ENCODE results near the gene CMIP.
"Not testable (repeated sequence)": the region's sequence is repeated elsewhere in the genome, so short reads cannot be mapped to it uniquely, and the experiment has no call there.

CMIP gene

DNA sequence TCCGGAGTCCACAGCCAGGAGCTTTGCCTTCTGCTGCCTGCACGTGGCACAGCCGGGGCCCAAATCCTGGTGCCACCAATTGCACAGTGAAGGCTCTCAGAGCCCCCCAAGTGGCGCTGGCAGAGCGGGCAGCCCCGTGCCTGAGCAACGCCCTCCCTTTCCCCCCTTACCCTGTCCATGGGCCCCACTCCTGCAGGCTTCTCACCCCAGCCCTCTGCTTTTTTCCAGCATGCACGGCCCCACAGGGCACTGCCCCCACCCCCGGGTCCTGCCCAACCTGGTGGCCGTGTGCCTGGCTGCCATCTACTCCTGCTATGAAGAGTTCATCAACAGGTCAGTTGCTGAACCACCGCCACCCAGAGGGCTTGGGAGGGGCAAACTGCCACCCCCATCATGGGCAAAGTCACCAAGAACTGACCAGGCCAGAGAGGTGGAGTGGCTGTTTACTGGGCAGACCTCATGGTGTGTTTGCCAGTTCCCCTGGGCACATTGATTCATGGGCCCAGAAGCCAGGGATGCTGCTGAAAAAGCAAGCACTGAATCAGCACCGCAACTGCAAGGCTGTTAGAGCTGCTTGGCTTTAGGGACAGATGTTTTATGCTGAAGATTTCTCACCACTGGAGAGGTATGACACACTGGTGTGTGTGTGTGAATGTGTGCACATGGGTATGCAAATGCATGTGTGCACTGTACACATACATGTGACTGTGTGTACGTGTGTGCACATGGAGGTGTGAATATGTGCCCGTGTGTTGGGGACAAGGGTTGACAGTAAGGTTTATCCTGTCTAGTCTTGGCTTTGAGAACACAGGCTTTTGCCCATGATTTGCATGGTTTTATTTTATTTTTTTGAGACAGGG, 227.4 kb downstream of the CMIP start:
- no peak for DNase-seq

DNA sequence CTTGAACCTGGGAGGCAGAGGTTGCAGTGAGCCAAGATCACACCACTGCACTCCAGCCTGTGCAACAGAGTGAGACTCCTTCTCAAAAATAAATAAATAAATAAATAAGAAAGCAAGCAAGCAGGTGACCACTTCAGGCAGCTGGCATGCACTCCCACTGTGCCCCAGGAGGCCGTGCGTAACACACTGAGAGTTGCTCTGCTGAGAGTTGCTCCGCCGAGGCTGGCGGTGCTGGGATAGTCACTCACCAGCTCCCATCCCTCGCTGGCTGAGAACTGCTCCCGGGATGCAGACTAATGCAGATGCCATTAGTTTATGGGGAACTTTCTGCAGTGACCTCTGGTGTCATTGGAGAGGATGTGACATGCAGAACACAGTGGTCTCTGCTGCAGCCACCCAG, 228.8 kb downstream of the CMIP start:
- DNase-seq, result no peak

DNA sequence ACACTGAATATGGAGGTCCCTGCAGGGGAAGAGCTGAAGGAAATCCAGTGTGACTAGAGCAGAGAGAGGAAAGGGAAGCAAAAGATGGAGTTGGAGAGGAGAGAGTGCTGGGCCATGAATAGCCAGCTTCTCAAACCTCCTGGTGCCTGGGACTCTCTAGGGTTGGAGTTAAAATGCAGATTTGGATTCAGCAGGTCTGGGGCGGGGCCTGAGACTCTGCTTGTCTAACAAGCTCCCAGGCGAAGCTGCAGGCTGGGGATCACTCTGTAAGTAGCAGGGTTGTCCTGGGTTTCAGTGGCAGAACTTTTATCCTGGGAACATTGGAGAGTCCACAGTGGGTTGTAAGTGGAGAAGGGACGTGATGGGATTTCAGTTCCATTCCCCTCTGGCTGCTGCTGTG, 231.1 kb downstream of the CMIP start:
- DNase-seq, result no peak

DNA sequence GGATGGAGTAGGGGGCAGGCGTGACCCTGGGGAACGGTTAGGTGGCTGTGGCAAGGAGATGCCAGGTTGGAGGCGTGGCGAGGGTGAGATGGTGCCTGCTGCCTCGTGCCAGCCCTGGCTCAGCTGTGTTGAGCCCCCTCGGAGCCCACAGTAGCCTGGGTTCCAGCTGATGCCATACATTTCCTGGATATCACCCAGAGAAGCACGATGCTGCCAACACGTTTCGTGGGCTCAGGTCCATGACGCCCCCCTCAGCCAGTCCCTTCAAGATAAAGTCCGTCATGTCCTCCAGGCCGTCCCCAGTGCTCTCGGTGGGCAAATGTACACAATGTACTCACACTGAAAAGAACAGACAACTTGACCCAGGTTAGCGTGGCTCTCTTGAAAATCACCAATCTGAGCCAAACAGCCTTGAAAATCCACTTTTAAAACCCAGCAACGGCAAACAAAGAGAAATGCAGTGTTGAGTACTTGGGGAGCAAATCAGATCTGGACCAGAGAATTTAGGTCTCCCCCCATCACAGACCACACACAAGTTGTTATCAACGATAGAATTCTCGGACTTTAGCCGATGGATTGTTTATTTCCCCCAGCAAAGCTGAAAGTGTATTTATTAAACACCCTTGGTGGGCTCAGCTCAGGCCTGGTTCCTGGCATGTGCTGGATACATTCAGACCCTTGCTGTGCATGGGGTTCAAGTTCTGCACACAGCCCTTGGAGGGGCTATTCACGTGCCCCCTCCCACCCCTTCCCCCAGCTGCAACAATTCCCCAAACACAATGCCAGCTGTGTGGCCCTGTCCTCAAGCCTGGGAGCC, 231.7 kb downstream of the CMIP start:
- no peak for DNase-seq

DNA sequence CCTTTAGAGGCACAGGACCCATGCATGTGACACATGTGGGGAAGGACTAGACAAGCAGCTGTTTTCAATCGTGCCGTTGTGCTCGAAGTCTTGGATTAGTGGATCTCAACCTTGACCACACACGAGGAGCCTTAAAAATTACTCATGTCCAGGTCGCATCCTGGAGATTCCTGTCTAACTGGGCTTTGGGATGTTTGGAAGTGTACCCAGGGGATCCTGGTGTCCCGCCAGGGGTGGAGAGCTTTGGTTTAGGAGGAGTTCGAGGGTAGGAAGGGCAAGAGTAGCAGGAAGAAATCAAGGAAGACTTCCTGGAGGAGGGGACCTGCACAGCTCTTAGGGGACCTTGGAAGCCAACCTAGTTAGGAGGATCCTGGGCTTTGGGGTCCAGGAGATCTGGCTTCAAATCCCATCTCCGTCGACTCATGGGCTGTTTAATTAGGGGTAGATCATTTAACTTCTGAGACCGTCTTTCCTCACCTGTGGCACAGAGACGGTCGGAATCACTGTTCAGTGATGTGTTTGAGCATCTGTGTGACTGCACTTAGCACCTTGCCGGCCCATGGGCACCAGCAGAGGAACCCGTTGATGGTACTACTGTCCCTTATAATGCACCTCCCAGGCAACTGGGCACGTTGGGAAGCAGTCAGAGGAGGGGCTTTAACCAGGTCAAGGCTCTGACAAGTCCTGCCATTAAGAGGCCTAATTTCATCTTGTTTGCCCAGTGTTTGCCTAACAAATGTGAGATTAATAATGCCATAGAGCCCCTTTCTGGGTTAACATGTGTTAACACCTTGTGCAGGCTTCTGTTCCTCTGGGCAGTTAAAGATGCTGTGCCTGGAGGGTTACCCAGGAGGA, 232.5 kb downstream of the CMIP start:
- no peak for DNase-seq

DNA sequence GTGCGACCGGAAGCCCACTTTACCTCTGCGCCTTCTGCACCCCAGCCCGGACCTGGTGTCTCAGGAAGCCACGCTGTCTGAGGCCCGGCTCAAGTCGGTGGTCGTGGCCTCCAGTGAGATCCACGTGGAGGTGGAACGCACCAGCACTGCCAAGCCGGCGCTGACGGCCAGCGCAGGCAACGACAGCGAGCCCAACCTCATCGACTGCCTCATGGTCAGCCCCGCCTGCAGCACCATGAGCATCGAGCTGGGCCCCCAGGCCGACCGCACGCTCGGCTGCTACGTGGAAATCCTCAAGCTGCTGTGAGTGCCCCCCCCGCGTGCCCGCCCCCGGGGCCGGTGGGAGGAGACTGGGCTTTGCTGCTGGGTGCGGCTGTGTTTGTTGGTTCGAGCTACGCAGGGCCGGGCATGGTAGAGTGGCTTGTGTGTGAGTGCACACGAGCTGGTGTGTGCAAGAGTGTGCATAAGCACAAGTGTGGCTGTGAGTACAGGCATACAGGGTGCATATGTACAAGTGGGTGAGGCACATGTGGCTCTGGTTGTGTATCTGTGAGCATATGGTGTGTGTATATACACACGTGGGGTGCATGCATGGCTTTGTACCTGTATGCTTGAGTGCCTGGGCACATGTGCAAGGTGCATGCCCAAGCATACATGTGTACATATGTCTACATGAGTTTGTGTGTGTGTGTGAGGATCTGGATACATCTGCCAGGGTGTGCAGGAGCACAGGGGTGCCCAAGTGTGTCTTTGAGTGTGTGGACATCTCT, 233.9 kb downstream of the CMIP start:
- DNase-seq, result no peak

DNA sequence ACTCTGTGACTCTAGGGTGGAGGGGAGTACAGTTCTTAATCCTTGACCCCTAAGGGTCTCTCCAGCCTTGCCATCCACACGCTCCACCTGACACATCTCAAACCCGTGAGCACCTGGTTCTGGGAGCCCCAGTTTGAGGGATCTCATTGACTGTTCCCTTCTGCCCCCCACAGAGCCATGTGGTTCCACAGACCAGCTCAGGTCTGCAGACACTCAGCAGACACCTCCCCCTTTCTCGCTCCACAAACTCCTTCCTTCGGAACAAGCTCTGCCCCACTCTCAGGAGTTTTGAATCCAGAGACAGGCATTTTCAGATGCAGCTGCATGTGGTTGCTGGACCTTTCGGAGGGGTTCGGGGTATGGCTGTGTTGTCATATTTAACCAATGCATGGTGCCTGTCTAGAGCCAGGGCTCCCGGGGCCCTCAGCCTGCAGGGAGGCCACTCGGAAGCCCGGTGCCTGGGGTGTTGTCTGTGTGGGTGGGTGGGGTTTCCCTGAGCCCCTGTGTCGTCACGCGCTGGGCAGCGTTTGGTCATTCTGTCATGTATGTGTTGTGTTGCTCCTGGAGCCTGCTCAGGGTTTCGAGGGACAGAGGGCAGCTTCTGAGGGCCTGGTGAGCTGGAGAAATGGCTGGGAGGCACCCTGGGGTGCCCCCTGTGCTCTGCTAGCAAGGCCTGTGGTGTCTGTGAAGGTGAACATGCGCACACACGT, 235.3 kb downstream of the CMIP start:
- DNase-seq, result no peak

DNA sequence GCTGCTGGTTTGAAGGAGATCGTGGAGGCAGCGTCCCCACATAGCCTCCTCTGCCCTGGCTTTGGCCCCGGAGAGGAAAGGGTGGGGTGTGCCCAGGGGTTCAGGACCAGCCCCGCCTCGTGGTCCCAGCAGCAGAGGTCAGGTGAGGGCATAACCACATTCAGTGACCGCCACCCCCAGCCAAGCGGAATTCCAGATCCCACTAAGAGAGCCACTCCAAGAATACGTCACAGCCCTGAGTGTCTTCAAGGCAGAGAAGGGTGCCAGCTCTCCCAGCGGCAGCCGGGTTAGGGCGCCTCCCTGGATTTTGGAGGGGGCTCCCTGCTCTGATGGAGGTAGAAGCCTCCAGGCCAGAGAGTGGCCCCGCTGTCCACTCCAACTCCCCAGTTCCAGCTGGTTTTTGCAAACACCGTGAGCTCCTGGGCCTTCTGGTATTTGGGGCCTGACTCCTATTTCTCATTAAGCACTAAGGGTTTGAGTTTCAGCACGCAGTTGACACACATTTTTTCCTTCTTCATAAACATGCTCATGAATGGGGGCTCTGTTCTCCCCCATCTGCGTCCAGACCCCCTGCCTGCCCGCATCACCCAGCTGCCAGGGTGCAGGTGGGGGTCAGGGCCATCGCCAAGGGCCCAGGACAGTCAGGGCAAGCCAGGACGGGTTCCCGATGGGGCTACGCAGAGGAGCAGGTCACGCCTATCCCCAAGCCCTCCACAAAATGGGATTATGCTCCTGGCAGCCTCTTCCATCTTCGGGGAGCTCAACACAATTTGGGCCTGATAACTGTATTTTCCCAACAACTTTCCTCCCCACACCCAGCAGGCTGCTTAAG, 236.1 kb downstream of the CMIP start:
- no peak for DNase-seq

DNA sequence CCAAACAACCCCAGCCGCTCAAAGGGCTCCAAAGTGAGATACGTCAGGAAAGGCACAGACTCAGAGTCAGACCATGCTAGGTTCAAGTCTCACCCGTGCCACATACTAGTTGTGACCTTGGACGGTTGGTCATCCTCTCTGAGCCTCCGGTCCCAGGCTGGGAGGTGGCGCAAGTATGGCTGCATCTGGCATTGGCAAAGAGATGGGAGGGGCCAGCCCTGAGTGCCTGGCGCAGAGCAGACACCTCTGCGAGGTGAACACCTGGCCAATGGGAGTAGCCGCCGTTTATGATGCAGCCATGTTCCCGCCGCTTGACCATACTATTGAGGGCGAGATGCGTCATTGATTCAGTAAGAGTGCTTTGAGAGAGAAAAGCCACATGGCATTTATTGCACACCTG, 236.7 kb downstream of the CMIP start:
- DNase-seq, result no peak

DNA sequence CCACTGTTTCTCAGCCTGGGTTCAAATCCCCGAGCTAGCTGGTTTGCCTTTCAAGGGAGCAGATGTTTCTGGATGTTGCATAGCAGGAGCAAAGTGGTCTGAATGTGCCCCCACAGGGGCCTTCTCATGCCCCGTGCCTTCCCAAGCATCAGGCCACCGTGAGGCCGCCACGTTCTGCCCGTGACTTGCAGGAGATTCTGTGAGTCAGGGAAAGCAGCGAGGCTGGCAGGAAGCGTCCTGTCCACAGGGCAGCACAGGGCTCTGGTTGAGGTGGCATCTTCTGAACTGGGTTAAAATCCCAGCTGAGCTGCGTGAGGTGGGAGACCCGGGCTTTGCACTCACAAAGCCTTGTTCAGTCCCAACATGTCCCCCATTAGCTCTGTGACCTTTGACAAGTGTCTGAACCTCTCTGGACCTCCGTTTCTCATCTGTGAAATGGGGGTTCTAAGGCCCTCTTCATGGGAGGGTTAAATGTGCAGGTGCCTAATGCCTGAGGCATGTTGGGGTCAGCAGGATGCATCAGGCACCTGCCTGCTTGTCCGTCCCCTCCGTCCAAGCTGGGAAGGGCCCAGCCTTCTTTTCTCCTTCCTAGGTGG, 239.7 kb downstream of the CMIP start:
- DNase-seq, result no peak

DNA sequence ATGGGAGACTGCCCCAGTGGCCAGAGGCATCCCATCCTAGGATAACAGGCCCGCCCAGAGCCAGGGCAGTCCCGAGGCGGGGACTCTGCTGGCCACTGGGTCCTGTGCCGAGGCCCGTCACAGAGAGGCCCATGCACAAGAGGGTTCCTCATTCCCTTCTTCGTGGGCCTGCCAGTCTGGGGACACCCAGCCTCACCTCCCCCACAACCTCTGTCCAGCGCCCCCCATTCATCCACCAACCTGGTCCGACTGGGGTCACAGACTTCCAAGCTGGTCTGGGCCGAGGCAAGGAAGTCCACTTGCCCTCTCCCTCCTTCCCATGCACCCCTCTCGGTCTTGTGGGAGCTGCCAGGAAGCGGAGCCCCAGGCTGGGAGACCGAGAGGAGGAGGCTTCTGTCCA, 240.3 kb downstream of the CMIP start:
- DNase-seq, result no peak

DNA sequence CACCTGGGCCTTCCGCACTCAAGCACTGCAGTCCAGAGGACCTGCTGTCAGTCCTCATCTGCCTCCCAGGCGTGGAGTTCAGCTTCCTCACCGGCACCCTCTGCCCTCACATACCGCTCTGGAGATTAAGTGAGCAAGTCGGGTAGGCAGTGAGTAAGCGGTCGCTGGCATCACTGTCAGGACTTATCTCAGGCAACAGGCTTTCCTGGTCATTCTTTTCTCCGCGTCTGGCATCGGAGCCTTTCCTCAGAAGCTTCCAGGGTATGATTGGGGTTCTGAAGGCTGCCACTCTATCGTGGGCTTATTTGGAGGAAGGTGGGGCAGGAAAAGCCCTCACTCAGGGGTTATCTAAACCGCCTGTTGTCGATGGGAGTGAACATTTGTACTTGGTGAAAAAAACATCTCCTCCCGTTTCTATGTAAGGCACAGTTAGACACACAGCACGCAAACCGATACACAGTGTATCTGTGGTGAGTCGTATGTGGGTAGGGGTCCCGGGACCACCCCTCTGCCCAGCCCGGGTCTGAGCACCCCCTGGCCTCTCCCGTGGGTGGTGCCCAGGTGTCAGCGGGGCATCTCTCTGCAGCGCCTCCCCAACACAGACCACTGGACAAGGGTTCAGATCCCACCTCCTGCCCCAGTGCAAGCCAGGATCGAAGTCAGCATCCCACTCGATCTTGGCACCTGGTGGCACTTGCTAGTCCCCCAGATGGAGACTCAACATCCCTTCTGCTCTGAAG, 242.0 kb downstream of the CMIP start:
- no peak for DNase-seq

DNA sequence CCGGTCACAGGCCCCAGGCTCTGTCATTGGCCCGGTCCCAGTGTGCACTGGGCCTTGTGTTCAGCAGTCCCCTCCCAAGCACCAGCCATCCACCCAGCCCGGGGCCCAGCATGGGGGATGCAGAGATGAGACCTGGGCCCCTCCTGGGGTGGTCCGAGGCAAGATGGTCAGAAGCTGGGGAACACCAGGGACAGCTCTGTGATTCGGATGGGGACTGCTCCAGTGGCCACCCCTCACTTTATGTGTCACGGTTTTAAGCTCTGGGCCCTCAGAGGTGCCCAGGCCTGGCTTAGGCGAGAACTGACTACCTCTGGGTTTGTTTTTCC, 242.5 kb downstream of the CMIP start:
- DNase-seq, result no peak

DNA sequence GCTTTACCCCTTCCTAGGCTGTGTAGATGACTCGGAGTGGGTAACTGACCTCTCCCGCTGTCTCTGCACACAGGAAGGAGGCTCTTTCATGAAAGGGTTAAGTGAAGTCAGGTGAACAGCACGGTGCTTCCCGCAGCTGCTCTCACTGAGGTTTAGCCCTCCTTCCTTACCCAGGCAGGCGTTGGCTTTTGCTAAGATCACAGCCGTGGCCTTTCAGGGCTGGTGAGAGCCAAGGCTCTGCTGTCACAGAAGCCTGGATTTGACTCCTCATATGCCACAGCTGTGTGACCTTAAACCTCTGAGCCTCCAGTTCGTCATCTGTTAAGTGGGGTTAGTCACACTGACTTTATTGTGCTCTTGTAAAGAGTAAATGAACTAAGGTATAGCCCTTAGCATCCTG, 243.6 kb downstream of the CMIP start:
- DNase-seq, result no peak

DNA sequence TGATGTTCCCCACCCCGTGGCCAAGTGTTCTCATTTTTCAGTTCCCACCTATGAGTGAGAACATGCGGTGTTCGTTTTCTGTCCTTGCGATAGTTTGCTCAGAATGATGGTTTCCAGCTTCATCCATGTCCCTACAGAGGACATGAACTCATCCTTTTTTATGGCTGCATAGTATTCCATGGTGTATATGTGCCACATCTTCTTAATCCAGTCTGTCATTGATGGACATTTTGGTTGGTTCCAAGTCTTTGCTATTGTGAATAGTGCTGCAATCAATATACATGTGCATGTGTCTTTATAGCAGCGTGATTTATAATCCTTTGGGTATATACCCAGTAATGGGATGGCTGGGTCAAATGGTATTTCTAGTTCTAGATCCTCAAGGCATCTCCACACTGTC, 244.2 kb downstream of the CMIP start:
- DNase-seq, result not testable (repeated sequence)

DNA sequence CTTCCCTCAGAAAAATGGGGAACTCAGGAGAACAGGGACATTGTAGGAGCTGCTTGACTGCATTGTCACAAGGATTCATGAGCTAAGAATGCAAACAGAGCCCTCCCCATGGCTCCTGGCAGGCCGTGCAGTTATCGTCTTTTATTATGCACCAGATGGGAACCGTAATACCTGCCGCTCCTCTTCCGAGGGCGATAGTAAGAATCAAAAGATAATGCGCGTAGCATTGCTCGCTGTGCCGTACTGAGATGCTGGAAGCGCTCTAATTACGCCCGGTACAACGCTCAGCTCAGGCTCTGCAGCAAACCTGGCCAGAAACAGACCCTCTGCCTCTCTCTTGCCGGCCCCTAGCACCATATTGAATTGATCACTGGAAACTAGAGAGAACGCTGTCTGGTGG, 247.4 kb downstream of the CMIP start:
- no peak for DNase-seq

DNA sequence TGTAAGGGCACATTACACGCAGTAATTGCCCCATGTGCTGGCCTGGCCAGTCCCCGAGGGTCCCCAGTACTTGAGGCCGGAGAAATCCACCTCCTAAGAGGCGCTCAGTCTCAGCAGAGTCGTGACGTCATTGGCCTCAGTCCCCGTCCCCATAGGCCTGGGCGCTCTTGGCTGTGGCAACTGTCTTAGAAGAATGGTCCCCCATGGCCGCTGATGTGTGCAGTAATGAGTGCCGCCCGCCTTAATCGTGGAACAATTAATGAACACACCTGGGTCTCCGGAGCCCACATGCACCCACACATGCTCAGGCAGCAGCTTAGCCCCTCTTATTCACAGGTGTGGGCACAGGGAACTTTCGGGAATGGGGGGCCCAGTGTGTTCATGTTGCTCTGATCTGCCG, 248.0 kb downstream of the CMIP start:
- no peak for DNase-seq

DNA sequence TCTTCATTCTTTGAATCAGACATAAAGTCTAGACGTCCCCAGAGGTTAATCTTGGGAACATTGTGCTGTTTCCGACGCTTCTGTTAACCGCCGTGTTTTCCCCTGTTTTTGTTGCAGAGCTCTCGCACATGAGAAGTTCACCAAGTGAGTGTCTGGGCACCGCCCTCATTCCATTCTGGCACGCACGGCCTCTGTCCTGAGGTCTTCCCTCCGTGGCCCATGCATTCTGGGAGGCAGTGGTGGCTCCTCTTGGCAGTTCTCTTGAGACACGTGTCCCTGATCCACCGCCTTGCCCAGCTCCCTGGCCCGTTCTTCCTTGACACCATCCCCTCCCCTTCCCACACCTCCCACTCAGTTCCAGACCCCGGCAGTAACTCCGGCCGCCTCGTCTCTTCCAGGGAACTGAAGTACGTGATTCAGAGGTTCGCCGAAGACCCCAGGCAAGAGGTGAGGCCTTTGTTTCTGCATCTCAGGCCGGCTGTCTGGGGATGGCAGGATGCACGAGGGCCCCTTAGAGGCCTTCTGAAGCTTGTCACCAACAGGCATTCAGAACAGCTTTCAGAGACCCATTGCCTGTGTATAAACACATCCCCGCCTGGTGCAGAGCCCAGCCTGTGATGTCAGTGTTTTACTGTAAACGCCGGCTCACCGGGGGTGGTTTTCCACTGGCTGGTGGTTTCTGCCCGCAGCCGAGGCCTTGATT, 248.6 kb downstream of the CMIP start:
- no peak for DNase-seq

DNA sequence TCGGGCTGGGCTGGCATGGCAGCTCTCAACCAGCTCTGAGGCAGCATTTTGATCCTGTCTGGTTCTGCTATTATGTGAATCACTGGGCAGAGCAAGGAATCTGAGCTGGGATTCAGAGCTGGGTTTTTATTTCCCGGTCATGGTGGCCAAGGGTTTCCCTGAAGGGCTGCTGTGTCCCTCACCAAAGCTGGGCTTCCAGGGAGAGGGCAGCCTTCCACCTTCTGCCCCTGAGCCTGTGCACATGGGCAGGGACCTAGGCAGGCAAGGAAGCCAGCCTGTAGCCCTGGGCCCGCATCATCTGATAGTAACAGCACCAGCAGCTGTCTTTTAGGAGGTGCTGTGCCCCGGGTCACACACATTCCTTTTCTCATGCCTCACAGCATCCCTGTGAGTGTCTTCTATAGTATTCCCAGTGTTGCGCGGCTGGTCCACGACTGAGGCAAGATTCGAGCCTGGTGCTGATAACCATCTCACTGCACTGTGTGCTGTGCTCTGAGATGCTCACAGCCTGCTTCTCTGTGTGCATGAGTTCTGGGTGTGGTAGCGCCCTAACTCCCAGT, 249.2 kb downstream of the CMIP start:
- no peak for DNase-seq

All from central memory CD4-positive, alpha-beta T cell (primary cell).